HepG2 (cell line): Measurements from ENCODE around the gene GJC2. TPM values are rescaled to one million over a fixed set of nuclear protein-coding genes. Genes with fewer than 3 reads are reported as not detected.

Source experiments
- AGO1 ChIP-seq: fragments of 200-400 bp; formaldehyde crosslinking; IDR thresholded peaks from 2 replicates; pipeline ENCODE4 v1.6.1; 2017; ENCODE audit warnings: mild to moderate bottlenecking, low read depth, low read length, moderate library complexity; ENCODE audit not compliant: poor library complexity, severe bottlenecking
- AHDC1 ChIP-seq: sonication (generic); formaldehyde crosslinking; IDR thresholded peaks from 2 replicates; pipeline ENCODE4 v1.5.1; 2020; ENCODE audit warnings: mild to moderate bottlenecking, missing genetic modification reagents, borderline replicate concordance
- GATAD2A ChIP-seq: IDR thresholded peaks from 2 replicates; pipeline ENCODE4 v1.6.1; 2016
- GPBP1L1 ChIP-seq: sonication (generic); formaldehyde crosslinking; IDR thresholded peaks from 2 replicates; pipeline ENCODE4 v1.5.0; 2020; ENCODE audit warnings: mild to moderate bottlenecking, missing genetic modification reagents
- KDM3A ChIP-seq: IDR thresholded peaks from 2 replicates; pipeline ENCODE4 v1.6.1; 2018; ENCODE audit warnings: low read depth, missing compliant biosample characterization
- SIX1 ChIP-seq: sonication (generic); formaldehyde crosslinking; IDR thresholded peaks from 2 replicates; pipeline ENCODE4 v1.4.0; 2020; ENCODE audit warnings: missing genetic modification reagents, borderline replicate concordance
- SSRP1 ChIP-seq: IDR thresholded peaks from 2 replicates; pipeline ENCODE4 v1.6.1; 2016; ENCODE audit warnings: control low read depth
- ZBTB42 ChIP-seq: sonication (generic); formaldehyde crosslinking; IDR thresholded peaks from 2 replicates; pipeline ENCODE4 v1.5.0; 2020; ENCODE audit warnings: mild to moderate bottlenecking, missing genetic modification reagents
- ZNF101 ChIP-seq: sonication (generic); formaldehyde crosslinking; IDR thresholded peaks from 2 replicates; pipeline ENCODE4 v1.4.0; 2020; ENCODE audit warnings: mild to moderate bottlenecking, low read depth, missing genetic modification reagents, borderline replicate concordance
- ZNF3 ChIP-seq: IDR thresholded peaks from 2 replicates; pipeline ENCODE4 v1.7.0; 2017; ENCODE audit warnings: inconsistent platforms
- ZNF430 ChIP-seq: sonication (generic); formaldehyde crosslinking; IDR thresholded peaks from 2 replicates; pipeline ENCODE4 v1.9.0; 2021; ENCODE audit warnings: mild to moderate bottlenecking, missing genetic modification reagents
- ZNF549 ChIP-seq: sonication (generic); formaldehyde crosslinking; IDR thresholded peaks from 2 replicates; pipeline ENCODE4 v1.5.0; 2020; ENCODE audit warnings: missing genetic modification reagents
- ZNF558 ChIP-seq: sonication (generic); formaldehyde crosslinking; IDR thresholded peaks from 2 replicates; pipeline ENCODE4 v1.9.0; 2022; ENCODE audit warnings: mild to moderate bottlenecking, missing genetic modification reagents, borderline replicate concordance
- ZNF674 ChIP-seq: sonication (generic); formaldehyde crosslinking; IDR thresholded peaks from 2 replicates; pipeline ENCODE4 v1.5.0; 2020; ENCODE audit warnings: low read depth, mild to moderate bottlenecking, missing genetic modification reagents
- ZNF766 ChIP-seq: sonication (generic); formaldehyde crosslinking; IDR thresholded peaks from 2 replicates; pipeline ENCODE4 v1.5.0; 2020; ENCODE audit warnings: missing genetic modification reagents, borderline replicate concordance
- ZSCAN21 ChIP-seq: sonication (generic); formaldehyde crosslinking; IDR thresholded peaks from 2 replicates; pipeline ENCODE4 v1.8.0; 2022; ENCODE audit warnings: mild to moderate bottlenecking, missing genetic modification reagents, moderate library complexity, borderline replicate concordance
- ZSCAN25 ChIP-seq: sonication (generic); formaldehyde crosslinking; IDR thresholded peaks from 2 replicates; pipeline ENCODE4 v1.8.0; 2022; ENCODE audit warnings: mild to moderate bottlenecking, missing genetic modification reagents
- polyA plus RNA-seq, 8 experiments: library from polyadenylated mRNA; depleted of rRNA in 3 of 8; stranded (reverse) in 7 of 8; unstranded in 1 of 8; fragments of >200 nt; fragmentation: Illumina TruSeq in 4 of 8; extraction: Trizol in 4 of 8; gene quantifications; 2 replicates each; pipeline versions ENCODE4 v1.2.1 to v1.2.3, GENCODE V29; 2011 to 2016; ENCODE audit warnings: low read depth in 4 of 8, missing spikeins in 1 of 8, mixed read lengths in 1 of 8; ENCODE audit not compliant: insufficient read depth in 1 of 8
- total RNA-seq, 5 experiments: library from RNA; depleted of rRNA; stranded (reverse); fragments of >200 nt; fragmentation: Illumina TruSeq; extraction: Trizol; gene quantifications; 2 replicates each; pipeline ENCODE4 v1.2.3, GENCODE V29; 2016; ENCODE audit warnings: low read depth in 1 of 5
- TF ChIP-seq, protein P1 (sequence below): sonication (generic); formaldehyde crosslinking; IDR thresholded peaks from 2 replicates; pipeline ENCODE4 v1.4.0; 2020; ENCODE audit warnings: mild to moderate bottlenecking, missing genetic modification reagents
- TF ChIP-seq, protein P2 (sequence below): sonication (generic); formaldehyde crosslinking; IDR thresholded peaks from 2 replicates; pipeline ENCODE4 v1.4.0; 2020; ENCODE audit warnings: missing genetic modification reagents, mild to moderate bottlenecking, borderline replicate concordance

The GJC2 gene
- total and polyA plus RNA-seq, 2 of the 13 experiments (the other 11 are each of a cell fraction or from before 2014, with no cell fraction given) = 1.6 to 3.8 TPM

- TF ChIP-seq GPBP1L1 (CRISPR knock-in tag) (no peak), ZSCAN25 (CRISPR knock-in tag) (no peak), AHDC1 (CRISPR knock-in tag) (no peak), AGO1 (peak; percentile 0), ZNF558 (CRISPR knock-in tag) (0 out of 2 replicates have a peak, but pooled peaks have one; percentile 16), ZNF766 (CRISPR knock-in tag) (no peak), ZNF549 (no peak), ZSCAN21 (CRISPR knock-in tag) (no peak), ZNF3 (CRISPR knock-in tag) (no peak), SIX1 (CRISPR knock-in tag) (0 out of 2 replicates have a peak, but pooled peaks have one; percentile 18), ZNF430 (no peak), ZNF674 (CRISPR knock-in tag) (no peak), SSRP1 (CRISPR knock-in tag) (no peak), ZNF101 (CRISPR knock-in tag) (no peak), GATAD2A (CRISPR knock-in tag) (peak; percentile 10; the same call in 1 of the 2 replicates), KDM3A (CRISPR knock-in tag) (no peak), ZBTB42 (CRISPR knock-in tag) (peak; percentile 56; the same call in 1 of the 2 replicates)
- TF ChIP-seq, protein P1, sequence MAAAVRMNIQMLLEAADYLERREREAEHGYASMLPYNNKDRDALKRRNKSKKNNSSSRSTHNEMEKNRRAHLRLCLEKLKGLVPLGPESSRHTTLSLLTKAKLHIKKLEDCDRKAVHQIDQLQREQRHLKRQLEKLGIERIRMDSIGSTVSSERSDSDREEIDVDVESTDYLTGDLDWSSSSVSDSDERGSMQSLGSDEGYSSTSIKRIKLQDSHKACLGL (CRISPR knock-in tag) = no peak
- TF ChIP-seq, protein P2, sequence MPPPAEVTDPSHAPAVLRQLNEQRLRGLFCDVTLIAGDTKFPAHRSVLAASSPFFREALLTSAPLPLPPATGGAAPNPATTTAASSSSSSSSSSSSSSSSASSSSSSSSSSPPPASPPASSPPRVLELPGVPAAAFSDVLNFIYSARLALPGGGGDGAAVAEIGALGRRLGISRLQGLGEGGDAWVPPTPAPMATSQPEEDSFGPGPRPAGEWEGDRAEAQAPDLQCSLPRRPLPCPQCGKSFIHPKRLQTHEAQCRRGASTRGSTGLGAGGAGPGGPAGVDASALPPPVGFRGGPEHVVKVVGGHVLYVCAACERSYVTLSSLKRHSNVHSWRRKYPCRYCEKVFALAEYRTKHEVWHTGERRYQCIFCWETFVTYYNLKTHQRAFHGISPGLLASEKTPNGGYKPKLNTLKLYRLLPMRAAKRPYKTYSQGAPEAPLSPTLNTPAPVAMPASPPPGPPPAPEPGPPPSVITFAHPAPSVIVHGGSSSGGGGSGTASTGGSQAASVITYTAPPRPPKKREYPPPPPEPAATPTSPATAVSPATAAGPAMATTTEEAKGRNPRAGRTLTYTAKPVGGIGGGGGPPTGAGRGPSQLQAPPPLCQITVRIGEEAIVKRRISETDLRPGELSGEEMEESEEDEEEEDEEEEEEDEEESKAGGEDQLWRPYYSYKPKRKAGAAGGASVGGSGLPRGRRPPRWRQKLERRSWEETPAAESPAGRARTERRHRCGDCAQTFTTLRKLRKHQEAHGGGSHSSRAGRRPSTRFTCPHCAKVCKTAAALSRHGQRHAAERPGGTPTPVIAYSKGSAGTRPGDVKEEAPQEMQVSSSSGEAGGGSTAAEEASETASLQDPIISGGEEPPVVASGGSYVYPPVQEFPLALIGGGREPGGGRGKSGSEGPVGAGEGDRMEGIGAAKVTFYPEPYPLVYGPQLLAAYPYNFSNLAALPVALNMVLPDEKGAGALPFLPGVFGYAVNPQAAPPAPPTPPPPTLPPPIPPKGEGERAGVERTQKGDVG (CRISPR knock-in tag) = no peak
These were observed 890 bp downstream of the GJC2 start (continued) for GRCh38 chr1:228150461-228151179.
